ENCODE results near the gene UNC13D. TPM values are rescaled to one million over a fixed set of nuclear protein-coding genes. Genes with fewer than 3 reads are reported as not detected.

UNC13D gene
- total and polyA plus RNA-seq, 9 of the 15 experiments (the other 6 are each of a cell fraction or from before 2014, with no cell fraction given): 0.86 to 244 (median 69.2) TPM

DNA sequence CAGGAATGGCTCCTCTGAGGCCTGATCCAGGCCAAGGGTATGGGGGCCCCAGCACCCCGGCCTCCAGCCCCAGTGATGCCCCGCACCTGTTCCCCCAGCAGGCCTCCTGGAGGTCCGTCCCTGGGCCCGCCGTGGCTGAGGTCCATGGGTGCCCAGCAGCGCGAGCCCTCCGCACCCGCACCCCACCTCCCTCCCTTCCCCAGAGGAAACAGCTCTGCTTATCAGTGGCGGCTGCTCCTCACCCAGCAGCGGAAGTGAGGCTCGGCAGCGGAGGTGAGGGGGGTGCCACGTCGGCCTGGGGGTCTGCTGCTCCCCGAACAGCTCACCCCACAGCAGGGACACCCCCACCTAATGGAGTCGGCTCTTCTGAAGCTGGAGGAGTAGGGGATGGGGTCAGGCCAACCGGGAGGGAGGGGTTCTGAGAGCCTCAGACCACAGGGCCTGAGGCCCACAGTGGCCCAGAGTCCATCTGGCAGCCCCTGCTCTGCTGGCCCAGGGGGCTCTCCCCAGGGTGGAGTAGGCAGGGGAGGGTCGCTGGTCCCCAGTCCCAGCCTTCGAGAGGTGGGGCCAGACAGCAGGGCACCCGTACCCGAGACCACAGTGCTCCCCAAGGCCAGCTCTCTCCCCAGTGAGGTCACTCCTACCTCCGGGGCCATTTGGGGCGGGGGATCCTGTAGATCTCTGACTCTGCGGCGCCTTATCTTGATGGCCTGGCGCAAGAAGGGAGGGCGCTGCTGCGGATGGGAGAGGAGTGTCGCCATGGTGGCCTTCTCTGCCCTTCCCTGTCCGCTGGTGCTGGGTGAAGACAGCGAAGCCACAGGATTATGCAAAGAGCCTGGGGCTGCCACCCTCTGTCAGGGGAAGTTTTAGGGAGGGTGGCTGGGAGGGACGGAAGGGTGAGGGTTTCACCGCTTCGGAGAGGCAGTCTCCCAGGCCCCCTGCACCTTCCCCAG lies at the start of gene UNC13D (continued):
- TF ChIP-seq, protein P1, sequence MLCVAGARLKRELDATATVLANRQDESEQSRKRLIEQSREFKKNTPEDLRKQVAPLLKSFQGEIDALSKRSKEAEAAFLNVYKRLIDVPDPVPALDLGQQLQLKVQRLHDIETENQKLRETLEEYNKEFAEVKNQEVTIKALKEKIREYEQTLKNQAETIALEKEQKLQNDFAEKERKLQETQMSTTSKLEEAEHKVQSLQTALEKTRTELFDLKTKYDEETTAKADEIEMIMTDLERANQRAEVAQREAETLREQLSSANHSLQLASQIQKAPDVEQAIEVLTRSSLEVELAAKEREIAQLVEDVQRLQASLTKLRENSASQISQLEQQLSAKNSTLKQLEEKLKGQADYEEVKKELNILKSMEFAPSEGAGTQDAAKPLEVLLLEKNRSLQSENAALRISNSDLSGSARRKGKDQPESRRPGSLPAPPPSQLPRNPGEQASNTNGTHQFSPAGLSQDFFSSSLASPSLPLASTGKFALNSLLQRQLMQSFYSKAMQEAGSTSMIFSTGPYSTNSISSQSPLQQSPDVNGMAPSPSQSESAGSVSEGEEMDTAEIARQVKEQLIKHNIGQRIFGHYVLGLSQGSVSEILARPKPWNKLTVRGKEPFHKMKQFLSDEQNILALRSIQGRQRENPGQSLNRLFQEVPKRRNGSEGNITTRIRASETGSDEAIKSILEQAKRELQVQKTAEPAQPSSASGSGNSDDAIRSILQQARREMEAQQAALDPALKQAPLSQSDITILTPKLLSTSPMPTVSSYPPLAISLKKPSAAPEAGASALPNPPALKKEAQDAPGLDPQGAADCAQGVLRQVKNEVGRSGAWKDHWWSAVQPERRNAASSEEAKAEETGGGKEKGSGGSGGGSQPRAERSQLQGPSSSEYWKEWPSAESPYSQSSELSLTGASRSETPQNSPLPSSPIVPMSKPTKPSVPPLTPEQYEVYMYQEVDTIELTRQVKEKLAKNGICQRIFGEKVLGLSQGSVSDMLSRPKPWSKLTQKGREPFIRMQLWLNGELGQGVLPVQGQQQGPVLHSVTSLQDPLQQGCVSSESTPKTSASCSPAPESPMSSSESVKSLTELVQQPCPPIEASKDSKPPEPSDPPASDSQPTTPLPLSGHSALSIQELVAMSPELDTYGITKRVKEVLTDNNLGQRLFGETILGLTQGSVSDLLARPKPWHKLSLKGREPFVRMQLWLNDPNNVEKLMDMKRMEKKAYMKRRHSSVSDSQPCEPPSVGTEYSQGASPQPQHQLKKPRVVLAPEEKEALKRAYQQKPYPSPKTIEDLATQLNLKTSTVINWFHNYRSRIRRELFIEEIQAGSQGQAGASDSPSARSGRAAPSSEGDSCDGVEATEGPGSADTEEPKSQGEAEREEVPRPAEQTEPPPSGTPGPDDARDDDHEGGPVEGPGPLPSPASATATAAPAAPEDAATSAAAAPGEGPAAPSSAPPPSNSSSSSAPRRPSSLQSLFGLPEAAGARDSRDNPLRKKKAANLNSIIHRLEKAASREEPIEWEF (CRISPR knock-in tag; IDR thresholded peaks at IDR 0.05): no peak
- TF ChIP-seq, protein P2, sequence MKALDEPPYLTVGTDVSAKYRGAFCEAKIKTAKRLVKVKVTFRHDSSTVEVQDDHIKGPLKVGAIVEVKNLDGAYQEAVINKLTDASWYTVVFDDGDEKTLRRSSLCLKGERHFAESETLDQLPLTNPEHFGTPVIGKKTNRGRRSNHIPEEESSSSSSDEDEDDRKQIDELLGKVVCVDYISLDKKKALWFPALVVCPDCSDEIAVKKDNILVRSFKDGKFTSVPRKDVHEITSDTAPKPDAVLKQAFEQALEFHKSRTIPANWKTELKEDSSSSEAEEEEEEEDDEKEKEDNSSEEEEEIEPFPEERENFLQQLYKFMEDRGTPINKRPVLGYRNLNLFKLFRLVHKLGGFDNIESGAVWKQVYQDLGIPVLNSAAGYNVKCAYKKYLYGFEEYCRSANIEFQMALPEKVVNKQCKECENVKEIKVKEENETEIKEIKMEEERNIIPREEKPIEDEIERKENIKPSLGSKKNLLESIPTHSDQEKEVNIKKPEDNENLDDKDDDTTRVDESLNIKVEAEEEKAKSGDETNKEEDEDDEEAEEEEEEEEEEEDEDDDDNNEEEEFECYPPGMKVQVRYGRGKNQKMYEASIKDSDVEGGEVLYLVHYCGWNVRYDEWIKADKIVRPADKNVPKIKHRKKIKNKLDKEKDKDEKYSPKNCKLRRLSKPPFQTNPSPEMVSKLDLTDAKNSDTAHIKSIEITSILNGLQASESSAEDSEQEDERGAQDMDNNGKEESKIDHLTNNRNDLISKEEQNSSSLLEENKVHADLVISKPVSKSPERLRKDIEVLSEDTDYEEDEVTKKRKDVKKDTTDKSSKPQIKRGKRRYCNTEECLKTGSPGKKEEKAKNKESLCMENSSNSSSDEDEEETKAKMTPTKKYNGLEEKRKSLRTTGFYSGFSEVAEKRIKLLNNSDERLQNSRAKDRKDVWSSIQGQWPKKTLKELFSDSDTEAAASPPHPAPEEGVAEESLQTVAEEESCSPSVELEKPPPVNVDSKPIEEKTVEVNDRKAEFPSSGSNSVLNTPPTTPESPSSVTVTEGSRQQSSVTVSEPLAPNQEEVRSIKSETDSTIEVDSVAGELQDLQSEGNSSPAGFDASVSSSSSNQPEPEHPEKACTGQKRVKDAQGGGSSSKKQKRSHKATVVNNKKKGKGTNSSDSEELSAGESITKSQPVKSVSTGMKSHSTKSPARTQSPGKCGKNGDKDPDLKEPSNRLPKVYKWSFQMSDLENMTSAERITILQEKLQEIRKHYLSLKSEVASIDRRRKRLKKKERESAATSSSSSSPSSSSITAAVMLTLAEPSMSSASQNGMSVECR (CRISPR knock-in tag; IDR thresholded peaks at IDR 0.05): 0 out of 2 replicates have a peak, but pooled peaks have one; percentile 30
- TF ChIP-seq TAL1 (IDR thresholded peaks at IDR 0.05): no peak
- TF ChIP-seq HCFC1 (IDR thresholded peaks at IDR 0.05; ENCODE audit: low read depth, low read length): no peak
- 0 out of 2 replicates have a peak, but pooled peaks have one; percentile 10 for TF ChIP-seq HSF4 (CRISPR knock-in tag; IDR thresholded peaks at IDR 0.05; ENCODE audit: borderline replicate concordance)
- TF ChIP-seq, protein P3, sequence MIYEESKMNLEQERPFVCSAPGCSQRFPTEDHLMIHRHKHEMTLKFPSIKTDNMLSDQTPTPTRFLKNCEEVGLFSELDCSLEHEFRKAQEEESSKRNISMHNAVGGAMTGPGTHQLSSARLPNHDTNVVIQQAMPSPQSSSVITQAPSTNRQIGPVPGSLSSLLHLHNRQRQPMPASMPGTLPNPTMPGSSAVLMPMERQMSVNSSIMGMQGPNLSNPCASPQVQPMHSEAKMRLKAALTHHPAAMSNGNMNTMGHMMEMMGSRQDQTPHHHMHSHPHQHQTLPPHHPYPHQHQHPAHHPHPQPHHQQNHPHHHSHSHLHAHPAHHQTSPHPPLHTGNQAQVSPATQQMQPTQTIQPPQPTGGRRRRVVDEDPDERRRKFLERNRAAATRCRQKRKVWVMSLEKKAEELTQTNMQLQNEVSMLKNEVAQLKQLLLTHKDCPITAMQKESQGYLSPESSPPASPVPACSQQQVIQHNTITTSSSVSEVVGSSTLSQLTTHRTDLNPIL (CRISPR knock-in tag; IDR thresholded peaks at IDR 0.05): no peak
- TF ChIP-seq, protein P4, sequence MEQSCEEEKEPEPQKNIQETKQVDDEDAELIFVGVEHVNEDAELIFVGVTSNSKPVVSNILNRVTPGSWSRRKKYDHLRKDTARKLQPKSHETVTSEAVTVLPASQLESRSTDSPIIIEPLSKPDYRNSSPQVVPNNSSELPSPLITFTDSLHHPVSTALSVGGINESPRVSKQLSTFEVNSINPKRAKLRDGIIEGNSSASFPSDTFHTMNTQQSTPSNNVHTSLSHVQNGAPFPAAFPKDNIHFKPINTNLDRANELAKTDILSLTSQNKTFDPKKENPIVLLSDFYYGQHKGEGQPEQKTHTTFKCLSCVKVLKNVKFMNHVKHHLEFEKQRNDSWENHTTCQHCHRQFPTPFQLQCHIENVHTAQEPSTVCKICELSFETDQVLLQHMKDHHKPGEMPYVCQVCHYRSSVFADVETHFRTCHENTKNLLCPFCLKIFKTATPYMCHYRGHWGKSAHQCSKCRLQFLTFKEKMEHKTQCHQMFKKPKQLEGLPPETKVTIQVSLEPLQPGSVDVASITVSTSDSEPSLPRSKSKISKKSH (CRISPR knock-in tag; IDR thresholded peaks at IDR 0.05): no peak
- no peak for TF ChIP-seq ZNF282 (CRISPR knock-in tag; IDR thresholded peaks at IDR 0.05)
- no peak for TF ChIP-seq EHMT2 (IDR thresholded peaks at IDR 0.05)
- TF ChIP-seq SOX6 (IDR thresholded peaks at IDR 0.05): no peak
- TF ChIP-seq, protein P5, sequence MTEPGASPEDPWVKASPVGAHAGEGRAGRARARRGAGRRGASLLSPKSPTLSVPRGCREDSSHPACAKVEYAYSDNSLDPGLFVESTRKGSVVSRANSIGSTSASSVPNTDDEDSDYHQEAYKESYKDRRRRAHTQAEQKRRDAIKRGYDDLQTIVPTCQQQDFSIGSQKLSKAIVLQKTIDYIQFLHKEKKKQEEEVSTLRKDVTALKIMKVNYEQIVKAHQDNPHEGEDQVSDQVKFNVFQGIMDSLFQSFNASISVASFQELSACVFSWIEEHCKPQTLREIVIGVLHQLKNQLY (CRISPR knock-in tag; conservative IDR thresholded peaks at IDR 0.05): no peak
- TF ChIP-seq NFE2L1 (tag; IDR thresholded peaks at IDR 0.05; ENCODE audit: borderline replicate concordance, low read depth): no peak
- no peak for TF ChIP-seq ZNF316 (IDR thresholded peaks at IDR 0.05)
